Endothelial cell of umbilical vein (primary cell): ENCODE results near the gene CCDC85B. TPM values are rescaled to one million over a fixed set of nuclear protein-coding genes. Genes with fewer than 3 reads are reported as not detected.

ENCODE experiments used
- BruUV-seq: library from RNA; stranded (reverse); fragments of 400-500 nt; replicated peaks from 2 replicates; lab custom pipeline; 2021; lab: Mats Ljungman, UMichigan
- CTCF ChIA-PET: fragments of 300-600, 350-600 bp; sonication (Branson Sonifier 250); formaldehyde crosslinking; loops from one replicate; lab custom pipeline; 2021; ENCODE audit warnings: antibody characterized with exemption, inconsistent platforms; lab: Charles Lee
- POLR2A ChIA-PET: fragments of 300-600, 350-600 bp; sonication (Branson Sonifier 250); formaldehyde crosslinking; loops from one replicate; lab custom pipeline; 2021; ENCODE audit warnings: antibody characterized with exemption, inconsistent platforms; lab: Charles Lee
- DNase-seq: peaks from one replicate; pipeline ENCODE4 v3.0.0-alpha.2; 2011; ENCODE audit warnings: low read depth, low spot score
- FAIRE-seq: peaks from 2 replicates; lab custom pipeline; 2011; peaks lifted over from hg19 to GRCh38; lab: Jason Lieb, UNC
- H2AFZ ChIP-seq: 2 replicates; pipeline ENCODE4 v1.6.0; 2012; ENCODE audit warnings: low read depth, low read length, control low read depth, inconsistent platforms
- H3K27ac ChIP-seq: 2 replicates; pipeline ENCODE4 v1.5.1; 2011; ENCODE audit warnings: low read depth, mild to moderate bottlenecking, control low read depth, low read length, moderate library complexity; ENCODE audit not compliant: insufficient read depth
- H3K27me3 ChIP-seq, 2 experiments: 2 replicates each; pipeline versions ENCODE4 v1.6.0 to v1.6.1; 2011; ENCODE audit warnings: low read length in 2 of 2, mixed read lengths in 1 of 2; ENCODE audit not compliant: control insufficient read depth in 2 of 2, insufficient read depth in 2 of 2
- H3K36me3 ChIP-seq, 2 experiments: 2 replicates in 1 of 2; 3 replicates in 1 of 2; pipeline ENCODE4 v1.5.1; 2011; ENCODE audit warnings: low read length in 2 of 2, mild to moderate bottlenecking in 1 of 2, moderate library complexity in 1 of 2; ENCODE audit not compliant: control insufficient read depth in 2 of 2, insufficient read depth in 2 of 2; ENCODE audit errors: extremely low read depth in 1 of 2
- H3K4me1 ChIP-seq: 3 replicates; pipeline ENCODE4 v1.5.1; 2011; ENCODE audit warnings: mild to moderate bottlenecking, low read length; ENCODE audit not compliant: control insufficient read depth, insufficient read depth; ENCODE audit errors: extremely low read depth
- H3K4me2 ChIP-seq: 2 replicates; pipeline ENCODE4 v1.6.1; 2011; ENCODE audit warnings: low read length, control low read depth, mixed read lengths; ENCODE audit not compliant: insufficient read depth
- H3K4me3 ChIP-seq, 3 experiments: fragments of 200-600 bp in 1 of 3; sonication (generic), shearing (Covaris generic) in 1 of 3; replicated peaks in 1 of 3; 2 replicates each; pipeline ENCODE4 v1.5.1; 2011 to 2016; ENCODE audit warnings: control low read depth in 3 of 3, low read length in 3 of 3, mild to moderate bottlenecking in 2 of 3, inconsistent platforms in 1 of 3, low read depth in 1 of 3, moderate library complexity in 1 of 3; ENCODE audit not compliant: insufficient read depth in 1 of 3
- H3K79me2 ChIP-seq: 2 replicates; pipeline ENCODE4 v1.6.0; 2012; ENCODE audit warnings: low read length, inconsistent platforms; ENCODE audit not compliant: control insufficient read depth, insufficient read depth
- H3K9ac ChIP-seq: replicated peaks from 2 replicates; pipeline ENCODE3; 2011; ENCODE audit warnings: low read length, control low read depth; ENCODE audit not compliant: insufficient read depth; ENCODE audit errors: extremely low read depth
- H3K9me1 ChIP-seq: replicated peaks from 3 replicates; pipeline ENCODE4 v1.6.0; 2011; ENCODE audit warnings: mild to moderate bottlenecking, low read length; ENCODE audit not compliant: control insufficient read depth, insufficient read depth; ENCODE audit errors: extremely low read depth
- H3K9me3 ChIP-seq: replicated peaks from 2 replicates; pipeline ENCODE4 v1.5.1; 2012; ENCODE audit warnings: low read length, inconsistent platforms; ENCODE audit not compliant: control insufficient read depth, insufficient read depth
- H4K20me1 ChIP-seq: replicated peaks from 2 replicates; pipeline ENCODE3; 2011; ENCODE audit warnings: mild to moderate bottlenecking, low read length; ENCODE audit not compliant: control insufficient read depth, insufficient read depth; ENCODE audit errors: extremely low read depth
- EZH2 ChIP-seq: IDR thresholded peaks from 2 replicates; pipeline ENCODE4 v1.6.1; 2012; ENCODE audit warnings: borderline replicate concordance, low read depth, mild to moderate bottlenecking, moderate library complexity, low read length, inconsistent platforms; ENCODE audit not compliant: severe bottlenecking
- FOS ChIP-seq: IDR thresholded peaks from 2 replicates; pipeline ENCODE4 v1.6.1; 2011; ENCODE audit warnings: mild to moderate bottlenecking, low read length, moderate library complexity, borderline replicate concordance; ENCODE audit not compliant: insufficient read depth
- GATA2 ChIP-seq: IDR thresholded peaks from 2 replicates; pipeline ENCODE4 v1.7.0; 2011; ENCODE audit warnings: low read depth, mild to moderate bottlenecking, moderate library complexity, mixed read lengths, low read length; ENCODE audit not compliant: insufficient read length, insufficient read depth
- JUN ChIP-seq: IDR thresholded peaks from 2 replicates; pipeline ENCODE4 v1.6.1; 2011; ENCODE audit warnings: borderline replicate concordance, low read depth; ENCODE audit not compliant: insufficient read length, insufficient read depth
- MYC ChIP-seq: IDR thresholded peaks from one replicate; pipeline ENCODE4 v1.6.1; 2011; ENCODE audit warnings: mild to moderate bottlenecking, low read depth, low read length
- POLR2A ChIP-seq: IDR thresholded peaks from 2 replicates; pipeline ENCODE4 v1.6.1; 2012; ENCODE audit warnings: low read depth, mild to moderate bottlenecking, control low read depth, low read length
- POLR2AphosphoS5 ChIP-seq: IDR thresholded peaks from 2 replicates; pipeline ENCODE4 v1.6.1; 2012; ENCODE audit warnings: low read depth, mild to moderate bottlenecking, control low read depth, low read length, moderate library complexity; ENCODE audit not compliant: insufficient read depth
- dilution Hi-C: fragments of 300-500 bp; cut with MboI; formaldehyde crosslinking; loops from one replicate; pipeline ENCODE4 v1.15.0; 2019; ENCODE audit warnings: low sequenced_read_pairs; ENCODE audit not compliant: extremely low pct_ligation_motif_present
- intact Hi-C: fragments of 100-400 bp; cut with micrococcal nuclease; formaldehyde crosslinking; loops from one replicate; pipeline ENCODE4 v1.10.0; 2022
- polyA plus RNA-seq, 4 experiments: library from polyadenylated mRNA; depleted of rRNA in 3 of 4; stranded (reverse) in 3 of 4; unstranded in 1 of 4; fragments of >200 nt; gene quantifications; 2 replicates each; pipeline versions ENCODE4 v1.2.1 to v1.2.3, GENCODE V29; 2011 to 2012; ENCODE audit warnings: missing spikeins in 1 of 4
- total RNA-seq: library from RNA; stranded (reverse); gene quantifications from 2 replicates; pipeline ENCODE4 v1.2.3, GENCODE V29; 2021
- TF ChIP-seq, protein P1 (sequence below), 2 donors: IDR thresholded peaks; 1 replicate in 1 of 2; 2 replicates in 1 of 2; pipeline ENCODE4 v1.5.1; 2011; ENCODE audit warnings: low read length in 2 of 2, mild to moderate bottlenecking in 2 of 2, moderate library complexity in 2 of 2, control low read depth in 1 of 2, inconsistent platforms in 1 of 2, low read depth in 1 of 2; ENCODE audit not compliant: insufficient read depth in 1 of 2; ENCODE audit errors: extremely low read depth in 1 of 2
- TF ChIP-seq, protein P2 (sequence below): IDR thresholded peaks from 2 replicates; pipeline ENCODE4 v1.6.1; 2011; ENCODE audit not compliant: insufficient read depth, insufficient read length

The CCDC85B gene
- total and polyA plus RNA-seq, 2 donors (not counting 3 experiments of a cell fraction or from before 2014, with no cell fraction given): 105 to 107 TPM

DNA sequence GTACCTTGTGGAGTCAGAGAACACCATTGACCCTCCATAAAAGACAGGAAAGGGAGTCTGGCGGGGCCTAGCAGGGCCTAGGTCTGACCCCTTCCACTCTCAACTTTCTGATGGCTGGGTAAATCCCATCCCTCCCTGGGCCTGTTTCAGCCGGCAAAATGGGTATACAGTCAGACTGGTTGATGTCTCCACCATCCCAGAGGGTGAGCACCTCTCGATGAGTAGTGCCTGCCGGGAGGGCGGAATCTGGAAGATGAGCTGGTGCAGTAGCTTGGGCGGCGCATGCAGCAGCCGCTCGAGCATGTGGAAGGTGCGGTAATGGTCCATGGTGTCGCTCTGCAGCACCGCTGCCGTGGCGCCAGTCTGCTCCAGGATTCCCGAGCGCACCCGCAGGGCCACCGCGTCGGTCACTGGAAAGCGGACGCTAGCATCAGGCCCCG lies 2.7 kb upstream of the CCDC85B start:
- CTCF ChIA-PET: interaction anchor here (0.6 to 6.7 kb wide), 45 partner anchors 10 to 1115 kb away, joined by 3 to 75 read pairs (median 5); partner anchors contain the start of genes AP5B1, BANF1, C11orf68 and CFL1
- Histone ChIP-seq H3K4me2 (peak overlapping the region; percentile 62), H3K36me3 (peaks cover 4 to 24% of the 10 kb centered on the region in 2 experiments), H3K9me1 (no peaks in the 10 kb centered on the region), H3K4me3 (peak overlapping the region; percentile 34 to 66 (median 64)), H4K20me1 (no peaks in the 10 kb centered on the region), H3K27ac (peak overlapping the region; percentile 37), H2AFZ (peak overlapping the region; percentile 40), H3K4me1 (peaks cover 38% of the 10 kb centered on the region), H3K9me3 (no peaks in the 10 kb centered on the region), H3K79me2 (peaks cover 32% of the 10 kb centered on the region), H3K9ac (peak overlapping the region; percentile 61), H3K27me3 (no peaks in the 10 kb centered on the region)
- FAIRE-seq (no peak), DNase-seq (no peak)
- TF ChIP-seq GATA2 (no peak), POLR2A (no peak), JUN (no peak), FOS (no peak), MYC (no peak), EZH2 (no peak), POLR2AphosphoS5 (no peak)
- TF ChIP-seq, protein P1, sequence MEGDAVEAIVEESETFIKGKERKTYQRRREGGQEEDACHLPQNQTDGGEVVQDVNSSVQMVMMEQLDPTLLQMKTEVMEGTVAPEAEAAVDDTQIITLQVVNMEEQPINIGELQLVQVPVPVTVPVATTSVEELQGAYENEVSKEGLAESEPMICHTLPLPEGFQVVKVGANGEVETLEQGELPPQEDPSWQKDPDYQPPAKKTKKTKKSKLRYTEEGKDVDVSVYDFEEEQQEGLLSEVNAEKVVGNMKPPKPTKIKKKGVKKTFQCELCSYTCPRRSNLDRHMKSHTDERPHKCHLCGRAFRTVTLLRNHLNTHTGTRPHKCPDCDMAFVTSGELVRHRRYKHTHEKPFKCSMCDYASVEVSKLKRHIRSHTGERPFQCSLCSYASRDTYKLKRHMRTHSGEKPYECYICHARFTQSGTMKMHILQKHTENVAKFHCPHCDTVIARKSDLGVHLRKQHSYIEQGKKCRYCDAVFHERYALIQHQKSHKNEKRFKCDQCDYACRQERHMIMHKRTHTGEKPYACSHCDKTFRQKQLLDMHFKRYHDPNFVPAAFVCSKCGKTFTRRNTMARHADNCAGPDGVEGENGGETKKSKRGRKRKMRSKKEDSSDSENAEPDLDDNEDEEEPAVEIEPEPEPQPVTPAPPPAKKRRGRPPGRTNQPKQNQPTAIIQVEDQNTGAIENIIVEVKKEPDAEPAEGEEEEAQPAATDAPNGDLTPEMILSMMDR (IDR thresholded peaks at IDR 0.05; ENCODE audit: extremely low read depth in 1 of 2, insufficient read depth in 1 of 2, low read depth in 1 of 2, low read length in 2 of 2): no peak
- TF ChIP-seq, protein P2, sequence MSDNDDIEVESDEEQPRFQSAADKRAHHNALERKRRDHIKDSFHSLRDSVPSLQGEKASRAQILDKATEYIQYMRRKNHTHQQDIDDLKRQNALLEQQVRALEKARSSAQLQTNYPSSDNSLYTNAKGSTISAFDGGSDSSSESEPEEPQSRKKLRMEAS: no peak
- POLR2A ChIA-PET: interaction anchor here (0.6 to 6.7 kb wide), 9 partner anchors 11 to 193 kb away, joined by 3 to 67 read pairs (median 4); partner anchors contain the start of genes CFL1, FOSL1 and MUS81
- dilution Hi-C loops (no loop called here), intact Hi-C loops (loop anchor here (1.0 to 5.0 kb wide), 7 partner anchors 15 to 176 kb away; partner anchors contain the start of genes C11orf68, DRAP1, EFEMP2 and MUS81)
- BruUV-seq: TSS peak; percentile 4
